ENCODE data around the gene GLRX. TPM values are rescaled to one million over a fixed set of nuclear protein-coding genes. Genes with fewer than 3 reads are reported as not detected.
"Not testable (repeated sequence)": the region's sequence is repeated elsewhere in the genome, so short reads cannot be mapped to it uniquely, and the experiment has no call there.

The GLRX gene
- polyA plus RNA-seq, 4 donors = 59.9 to 82.4 (median 64.5) TPM

DNA sequence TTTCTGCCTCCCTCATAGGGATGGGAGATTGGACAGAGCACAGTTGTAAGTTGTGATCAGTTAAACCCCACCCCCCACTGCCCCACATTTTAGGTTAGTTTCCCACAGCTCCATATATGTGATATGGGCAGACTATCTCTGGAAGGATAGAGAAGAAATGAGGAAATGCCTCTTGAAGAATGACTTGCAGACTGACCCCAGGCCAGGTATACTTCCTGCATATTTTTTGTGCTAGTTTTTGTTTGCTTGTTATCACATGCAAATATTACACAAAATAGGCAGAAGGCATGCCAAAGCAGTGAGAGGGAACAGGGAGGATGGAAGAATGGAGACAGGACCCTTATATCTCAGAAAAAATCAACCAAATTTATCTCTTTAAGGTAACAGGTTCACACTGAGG, 10.1 kb upstream of the GLRX start:
- no peak for DNase-seq (ENCODE audit: low read depth in 4 of 4, low spot score in 2 of 4)

DNA sequence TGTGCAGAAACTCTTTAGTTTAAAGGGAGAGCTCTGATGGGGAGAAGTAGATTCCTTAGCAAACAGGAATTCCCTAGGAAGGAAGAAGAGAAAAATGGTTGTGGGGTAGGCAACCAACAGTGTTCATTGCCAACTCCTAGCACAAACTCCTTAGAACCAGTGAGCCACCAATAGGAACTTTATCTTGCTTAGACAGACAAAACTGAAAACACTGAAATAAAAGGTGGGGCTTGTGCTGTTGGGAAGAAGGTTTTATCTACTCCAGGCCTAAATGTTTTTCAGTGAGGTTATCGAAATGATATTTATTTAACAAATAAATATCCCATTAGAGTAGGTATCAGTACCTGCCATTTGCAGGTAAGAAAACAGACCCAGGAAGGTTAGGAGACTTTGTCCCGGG, 7.7 kb upstream of the GLRX start:
- DNase-seq (ENCODE audit: low read depth in 4 of 4, low spot score in 2 of 4) = no peak

DNA sequence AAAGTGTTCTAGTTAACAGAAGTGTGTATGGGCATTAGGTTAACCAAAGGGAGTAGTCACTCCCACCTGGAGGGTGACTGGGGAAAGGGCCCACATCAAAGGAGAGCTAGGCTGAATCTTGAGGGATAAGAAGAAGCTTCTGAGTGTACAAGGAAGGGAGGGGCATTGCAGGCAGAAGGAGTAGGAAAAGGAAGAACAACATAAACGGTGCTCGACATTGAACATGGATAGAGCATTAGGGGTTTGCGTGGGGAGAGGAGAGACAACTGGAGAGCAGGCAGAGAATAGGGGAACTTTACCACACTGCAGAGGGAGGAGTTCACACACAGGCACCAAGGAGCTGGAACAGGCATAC, 5.3 kb upstream of the GLRX start:
- no peak for DNase-seq (ENCODE audit: low read depth in 4 of 4, low spot score in 2 of 4)

DNA sequence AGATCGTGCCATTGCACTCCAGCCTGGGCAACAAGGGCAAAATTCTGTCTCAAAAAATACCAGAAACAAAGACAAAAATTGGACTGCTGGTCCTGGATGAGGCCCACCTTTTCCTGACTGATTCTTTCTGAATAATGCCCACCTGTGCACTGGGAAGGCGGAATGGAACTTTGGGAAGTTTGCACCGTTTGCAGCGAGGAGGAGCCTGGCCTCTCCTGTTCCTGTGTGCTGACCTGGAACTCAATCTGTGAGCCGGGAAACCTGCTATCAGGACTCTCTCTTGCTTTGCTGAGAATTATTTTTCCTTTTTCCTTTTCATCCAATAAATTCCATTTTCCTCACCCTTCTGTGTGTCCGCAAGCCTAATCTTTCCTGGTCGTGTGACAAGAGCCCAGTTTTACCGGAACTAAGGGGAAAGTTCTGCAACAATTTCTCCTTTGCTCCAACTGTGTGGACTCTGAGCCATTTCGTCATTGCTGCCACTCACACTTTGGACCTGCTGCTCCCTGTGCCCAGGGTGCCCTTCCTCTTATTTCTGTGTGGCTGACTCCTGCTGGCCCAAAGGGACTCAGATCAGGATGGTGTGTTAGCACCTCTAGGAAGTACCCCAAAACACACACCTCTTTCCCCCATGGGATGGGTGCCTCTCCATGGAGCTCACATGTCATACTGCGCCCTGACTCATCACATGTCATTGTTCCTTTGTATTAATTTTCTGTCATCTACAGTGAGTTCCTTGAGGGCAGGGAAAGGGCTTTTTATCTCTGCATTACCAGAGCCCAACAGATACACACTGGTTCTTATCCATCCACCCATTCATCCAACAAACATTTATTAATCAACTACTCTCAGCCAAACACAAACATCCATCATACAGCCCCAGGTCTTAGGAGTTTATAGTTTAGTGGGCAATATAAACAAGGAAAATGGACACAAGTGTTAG, 4.7 kb upstream of the GLRX start:
- no peak for DNase-seq (ENCODE audit: low read depth in 4 of 4, low spot score in 2 of 4)

DNA sequence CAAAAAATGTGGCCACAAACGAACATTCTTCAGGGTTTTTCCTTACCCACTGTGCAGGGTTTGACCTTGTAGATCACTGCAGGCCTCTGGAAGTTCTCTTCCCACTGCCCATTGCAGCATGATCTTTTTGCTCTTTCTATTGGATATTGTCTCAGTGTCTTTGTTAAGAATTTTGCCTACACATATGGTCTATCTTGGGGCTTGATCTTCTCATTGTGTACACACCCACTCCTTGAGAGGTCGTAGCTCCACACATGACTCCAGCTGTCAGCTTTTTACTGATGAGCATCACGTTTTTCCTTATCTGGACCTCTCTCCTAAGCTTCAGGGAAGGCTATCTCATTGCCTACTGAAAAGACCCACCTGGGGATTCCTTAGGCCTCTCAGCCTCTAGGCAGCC, 3.0 kb upstream of the GLRX start:
- no peak for DNase-seq (ENCODE audit: low read depth in 4 of 4, low spot score in 2 of 4)

DNA sequence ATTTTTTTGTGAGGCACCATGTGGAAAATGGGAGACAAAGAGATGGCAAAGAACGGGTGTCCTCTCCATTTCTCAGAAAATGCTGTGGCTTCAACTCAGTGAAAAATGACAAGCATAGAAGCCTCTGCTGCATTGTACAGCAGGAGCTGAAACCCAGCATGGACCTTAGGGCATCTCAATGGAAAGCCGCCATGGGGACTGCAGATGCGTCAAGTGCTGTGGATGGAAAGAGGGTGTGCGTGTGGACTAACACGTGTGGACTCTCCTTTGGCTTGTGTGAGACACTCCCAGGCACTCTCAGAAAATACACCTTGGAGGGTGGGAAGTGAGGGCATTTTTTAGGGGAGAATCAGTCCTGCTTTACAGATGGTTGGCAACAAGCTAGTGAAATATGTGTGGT, 2.2 kb upstream of the GLRX start:
- no peak for DNase-seq (ENCODE audit: low read depth in 4 of 4, low spot score in 2 of 4)

DNA sequence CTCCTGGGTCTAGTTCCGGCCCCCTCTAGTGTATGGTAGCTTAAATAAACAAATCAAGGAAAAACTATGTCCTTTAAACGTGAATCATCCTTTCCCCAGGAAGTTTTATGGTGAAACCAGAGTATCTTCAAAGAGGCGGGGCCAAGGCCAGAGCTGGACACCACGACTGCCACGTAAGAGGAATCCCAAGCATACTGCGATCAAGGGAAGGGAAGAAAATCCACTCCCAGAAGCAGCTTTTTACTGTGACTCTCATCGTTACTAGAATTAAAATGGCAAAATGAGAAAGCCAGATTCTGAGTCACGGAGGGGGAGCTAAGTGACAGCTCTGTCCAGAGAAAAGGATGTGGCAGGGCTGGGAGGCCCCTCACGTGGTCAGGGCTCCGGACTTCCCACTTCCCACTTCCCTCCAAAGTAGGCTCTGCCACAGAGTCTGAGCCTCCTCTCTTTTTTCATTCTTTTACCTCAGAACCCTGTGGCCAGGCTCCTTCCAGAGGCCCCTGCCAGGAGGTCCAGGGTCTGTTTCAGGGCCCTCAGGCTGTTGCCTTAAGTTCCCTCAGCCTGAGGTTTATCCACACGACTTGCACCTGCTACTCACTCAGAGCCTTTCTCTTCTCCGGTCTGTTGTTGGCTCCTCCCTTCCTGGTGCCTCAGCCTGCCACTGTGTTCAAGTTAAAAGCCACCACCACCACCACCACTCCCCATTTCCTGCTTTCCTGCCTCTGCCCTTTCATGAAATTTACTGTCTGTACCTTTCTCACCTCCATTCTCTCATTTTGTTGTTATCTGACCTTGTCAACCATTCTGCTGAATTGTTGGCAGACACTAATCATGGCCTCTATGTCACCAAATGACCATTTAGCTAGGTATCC, 1.4 kb upstream of the GLRX start:
- DNase-seq (ENCODE audit: low read depth in 4 of 4, low spot score in 2 of 4) = no peak

DNA sequence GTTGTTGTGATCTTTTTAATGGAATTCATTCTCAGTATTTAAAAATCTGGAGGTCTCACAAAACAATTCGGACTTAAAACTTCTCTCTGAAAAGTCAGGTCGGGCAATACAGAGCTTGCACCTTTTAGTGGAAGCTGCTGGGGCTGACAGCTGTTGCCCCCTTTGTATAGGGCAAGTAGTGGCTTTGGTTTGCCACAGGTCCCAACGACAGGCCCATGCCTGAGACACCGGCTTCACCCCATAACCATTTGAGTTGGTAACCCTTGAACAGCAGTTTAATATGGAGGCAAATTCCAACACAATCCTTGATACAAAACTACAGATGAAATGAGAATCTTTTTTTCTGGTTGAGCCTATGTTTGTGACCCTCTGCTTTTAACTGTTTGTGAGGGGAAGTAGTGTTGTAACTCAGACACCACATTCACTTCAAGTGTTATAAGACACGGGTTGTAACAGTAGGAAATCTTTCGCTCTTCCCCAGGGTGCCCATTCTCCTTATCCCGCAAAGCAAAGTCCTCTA, 752 bp upstream of the GLRX start:
- no peak for DNase-seq (ENCODE audit: low read depth in 4 of 4, low spot score in 2 of 4)

DNA sequence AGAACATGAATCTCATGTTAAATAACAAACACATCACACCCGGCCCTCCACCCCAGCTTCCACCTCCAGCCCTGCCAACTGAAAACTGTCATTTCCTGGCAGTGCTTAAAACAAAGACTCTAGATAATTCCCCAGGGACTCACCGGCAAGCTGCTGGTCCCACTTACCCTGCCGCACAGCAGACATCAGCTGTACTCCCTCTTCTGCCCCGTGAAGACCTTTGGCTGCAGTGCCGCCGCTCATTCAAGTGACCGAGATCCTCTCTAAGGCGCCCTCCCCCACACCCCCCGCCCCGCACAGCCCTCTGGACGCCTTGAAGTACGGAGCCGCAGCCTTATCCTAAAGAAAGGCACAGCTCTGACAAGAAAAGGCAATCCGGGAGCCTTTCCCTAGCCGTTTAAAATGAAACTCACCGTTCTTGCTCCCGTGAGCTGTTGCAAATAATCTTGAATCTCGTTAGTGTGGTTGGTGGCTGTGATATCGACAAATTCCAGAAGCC, 434 bp downstream of the GLRX start:
- peak in 1 of 4 donors; percentile 72 for DNase-seq (ENCODE audit: low read depth in 4 of 4, low spot score in 2 of 4)

DNA sequence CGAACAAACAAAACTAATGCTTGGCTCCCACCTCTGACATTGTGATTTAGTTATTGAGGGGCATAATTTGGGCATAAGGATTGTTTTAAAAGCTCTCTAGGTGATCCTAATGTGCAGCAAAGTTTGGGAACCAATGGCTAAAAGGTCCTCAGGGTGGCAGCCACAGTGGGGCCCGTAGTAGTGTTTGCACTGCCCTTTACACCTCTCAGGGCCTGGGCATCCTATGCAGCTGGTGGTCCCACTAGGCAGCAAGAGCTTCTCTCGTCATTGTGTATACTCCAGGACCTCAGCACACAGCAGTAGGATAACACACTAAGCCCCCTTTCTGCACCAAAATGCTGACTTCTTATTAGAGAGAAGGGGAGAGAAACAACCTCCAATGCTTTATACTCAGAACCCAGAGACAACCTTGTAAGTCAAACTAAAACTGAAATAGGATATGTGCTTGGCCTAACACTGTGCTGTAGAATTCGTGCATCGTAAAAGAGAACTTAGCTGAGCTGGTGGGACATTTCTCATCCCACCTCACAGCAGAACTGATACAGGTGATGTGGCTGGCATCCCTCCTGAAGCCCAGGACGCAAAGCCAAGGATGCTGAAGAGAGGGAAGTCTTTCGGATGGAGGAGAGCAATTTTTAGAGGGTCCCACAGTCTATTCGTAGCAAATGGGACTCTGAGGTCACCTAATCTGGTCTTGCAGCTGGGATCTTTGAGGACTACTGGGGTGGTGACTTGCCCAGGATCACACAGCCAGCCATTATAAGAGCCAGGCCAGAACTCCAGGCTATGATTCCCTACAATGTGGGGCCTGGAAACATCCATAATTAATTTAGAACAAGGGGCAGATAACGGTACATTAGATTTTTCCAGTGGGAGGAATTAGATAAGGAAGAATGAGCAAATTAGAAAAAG, 1.2 kb downstream of the GLRX start:
- DNase-seq (ENCODE audit: low read depth in 4 of 4, low spot score in 2 of 4) = no peak

DNA sequence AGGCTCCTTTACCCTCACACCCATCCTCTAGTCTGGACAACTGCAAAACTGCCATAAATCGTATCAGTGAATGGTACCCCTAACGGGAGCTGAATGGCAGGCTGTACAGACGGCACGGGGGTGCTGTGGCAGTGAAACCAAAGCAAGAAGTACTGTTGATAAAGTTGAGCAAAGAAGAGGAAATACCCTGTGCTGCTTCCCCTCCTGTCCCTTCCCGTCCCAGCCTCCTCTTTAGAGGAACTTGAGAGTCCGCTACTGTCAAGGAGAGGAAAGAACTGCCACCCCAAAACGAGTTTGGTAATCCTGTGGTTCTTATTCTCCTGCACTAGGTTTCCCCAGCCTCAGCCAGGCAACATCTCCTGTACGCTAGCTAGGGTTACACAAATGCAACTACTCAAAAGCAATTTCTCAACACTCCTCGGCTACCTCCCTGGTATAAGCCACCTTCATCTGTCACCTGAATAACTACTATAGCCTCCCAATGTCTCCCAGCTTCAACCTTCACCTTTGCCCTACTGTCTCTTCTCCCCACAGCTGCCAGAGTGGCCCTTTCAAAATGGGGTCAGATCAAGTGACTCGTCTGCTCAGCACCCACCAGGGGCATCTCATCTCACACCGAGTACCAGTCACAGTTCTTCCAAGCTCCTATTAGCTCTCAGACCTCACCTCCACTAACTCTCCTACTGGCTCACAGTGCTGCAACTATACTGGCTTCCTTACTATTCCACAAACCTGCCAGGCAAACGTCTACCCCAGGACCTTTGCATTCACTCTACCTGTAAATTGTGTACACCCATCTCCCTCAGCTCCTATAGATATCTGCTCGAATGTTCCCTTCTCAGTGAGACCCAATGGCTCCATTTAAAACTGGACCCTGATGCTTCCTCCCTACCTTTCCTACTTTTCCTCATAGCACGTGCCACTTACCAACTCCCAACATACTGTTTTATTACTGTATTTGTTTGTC, 4.1 kb downstream of the GLRX start:
- DNase-seq (ENCODE audit: low read depth in 4 of 4, low spot score in 2 of 4) = no peak

DNA sequence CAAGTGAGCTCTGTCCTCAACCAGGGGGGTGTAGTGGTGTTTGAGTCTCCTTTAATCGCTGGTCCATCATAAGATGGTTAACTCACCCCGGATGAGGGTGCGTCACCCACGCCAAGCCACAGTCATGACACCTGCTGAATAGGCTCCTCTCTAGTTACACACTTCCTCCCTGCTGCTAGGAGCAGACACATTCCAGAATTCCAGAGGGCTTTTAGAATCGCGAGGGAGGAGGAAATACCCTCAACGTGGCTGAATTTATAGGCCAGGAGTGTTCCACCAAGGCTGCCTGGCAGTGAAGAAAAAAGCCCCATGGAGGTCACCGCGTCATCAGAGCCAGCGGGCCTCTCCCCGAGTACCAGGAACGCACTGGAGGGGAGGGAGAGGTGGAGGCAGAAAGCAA, 5.1 kb downstream of the GLRX start:
- no peak for DNase-seq (ENCODE audit: low read depth in 4 of 4, low spot score in 2 of 4)

DNA sequence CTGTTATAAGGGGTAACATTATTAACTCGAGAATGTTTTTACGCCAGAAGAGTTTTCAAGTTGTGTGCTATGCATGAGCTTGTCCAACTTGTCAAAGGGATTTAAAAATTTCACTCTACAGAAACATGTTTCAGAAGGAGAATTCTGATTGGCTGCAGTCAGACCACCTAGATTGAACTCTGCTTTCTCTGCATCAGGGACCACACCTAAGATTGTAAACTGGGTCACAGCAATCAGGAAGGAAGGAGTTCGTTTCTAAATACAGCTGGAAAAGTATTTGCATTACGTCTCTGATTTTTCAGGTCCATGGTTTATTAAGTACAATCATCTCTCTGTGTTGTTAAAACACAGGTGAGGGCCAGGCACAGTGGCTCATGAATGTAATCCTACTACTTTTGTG, 5.8 kb downstream of the GLRX start:
- no peak for DNase-seq (ENCODE audit: low read depth in 4 of 4, low spot score in 2 of 4)

DNA sequence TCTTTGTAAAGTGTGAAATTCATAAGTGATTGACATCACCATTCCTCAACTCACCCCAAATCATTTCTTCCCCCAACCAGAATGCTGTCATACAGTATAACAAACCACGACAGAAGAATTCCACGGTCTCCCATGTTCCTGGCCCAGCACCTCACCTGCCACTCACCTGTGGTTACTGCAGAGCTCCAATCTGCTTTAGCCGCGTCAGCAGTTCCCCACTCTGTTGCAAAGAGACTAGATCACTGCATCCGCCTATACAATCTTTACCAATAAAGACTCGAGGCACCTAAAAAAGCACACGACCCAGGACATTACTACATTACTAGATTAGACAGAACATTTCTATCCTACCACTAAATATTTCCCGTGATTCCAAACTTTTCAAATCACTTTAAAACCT, 6.2 kb downstream of the GLRX start:
- no peak for DNase-seq (ENCODE audit: low read depth in 4 of 4, low spot score in 2 of 4)

DNA sequence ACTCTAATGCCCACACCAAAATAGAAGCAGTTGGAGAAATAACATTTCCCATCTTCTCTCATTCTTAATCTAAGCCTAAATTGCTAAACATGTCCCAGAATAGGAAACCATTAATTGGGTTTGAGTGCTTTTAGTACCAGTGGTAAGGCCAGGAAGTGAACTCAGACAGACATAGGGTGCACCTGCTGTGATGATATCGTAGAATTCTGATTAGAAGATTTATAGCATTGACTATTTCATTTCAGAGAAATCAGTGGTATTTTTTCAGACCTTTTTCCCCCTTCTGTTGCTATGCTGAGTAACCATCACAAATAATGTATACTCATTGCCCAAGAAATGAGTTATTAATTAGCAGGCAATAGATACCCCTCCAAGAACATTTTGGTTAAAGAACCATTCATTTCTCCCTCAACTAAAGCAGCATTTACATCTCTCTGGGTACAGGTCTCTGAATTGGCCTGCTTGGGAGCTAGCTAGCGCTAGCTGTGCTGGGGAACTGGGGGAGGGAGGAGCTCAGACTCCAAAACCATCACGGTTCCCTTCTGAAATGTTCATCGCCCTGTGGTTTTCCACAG, 7.3 kb downstream of the GLRX start:
- DNase-seq (ENCODE audit: low read depth in 4 of 4, low spot score in 2 of 4) = no peak

DNA sequence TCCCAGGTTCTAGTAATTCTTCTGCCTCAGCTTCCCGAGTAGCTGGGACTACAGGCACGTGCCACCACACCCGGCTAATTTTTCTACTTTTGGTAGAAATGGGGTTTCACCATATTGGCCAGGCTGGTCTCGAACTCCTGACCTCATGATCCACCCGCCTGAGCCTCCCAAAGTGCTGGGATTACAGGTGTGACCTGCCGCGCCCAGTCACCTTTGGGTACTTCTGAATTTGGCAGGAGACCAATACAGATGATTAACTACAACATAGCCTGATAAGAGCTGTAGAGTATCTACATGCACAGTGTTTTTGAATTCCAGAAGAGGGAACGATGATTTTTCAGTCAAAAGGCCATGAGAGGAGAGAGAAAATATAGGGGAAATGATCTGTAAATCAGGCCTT, 9.5 kb downstream of the GLRX start:
- DNase-seq (ENCODE audit: low read depth in 4 of 4, low spot score in 2 of 4) = not testable (repeated sequence)

DNA sequence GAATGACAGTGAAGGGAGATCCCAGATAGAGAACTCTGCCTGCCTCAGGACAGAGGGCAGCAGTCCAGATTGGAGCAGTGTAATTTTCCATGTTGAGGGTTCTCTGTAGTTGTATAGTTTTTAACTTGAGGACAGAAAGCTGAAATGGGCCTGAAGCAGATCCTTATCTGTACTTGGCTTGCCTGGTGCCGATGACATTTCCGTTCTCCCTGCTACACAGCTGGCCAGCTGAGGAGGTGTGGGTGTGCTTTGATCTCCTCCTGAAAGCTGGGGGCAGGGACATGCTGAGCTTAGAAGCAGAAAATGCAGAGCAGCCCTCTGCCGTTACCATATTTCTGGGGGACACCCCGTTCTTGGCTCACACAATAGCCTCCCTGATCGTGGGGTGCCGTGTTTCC, 10.5 kb downstream of the GLRX start:
- DNase-seq (ENCODE audit: low read depth in 4 of 4, low spot score in 2 of 4) = no peak

DNA sequence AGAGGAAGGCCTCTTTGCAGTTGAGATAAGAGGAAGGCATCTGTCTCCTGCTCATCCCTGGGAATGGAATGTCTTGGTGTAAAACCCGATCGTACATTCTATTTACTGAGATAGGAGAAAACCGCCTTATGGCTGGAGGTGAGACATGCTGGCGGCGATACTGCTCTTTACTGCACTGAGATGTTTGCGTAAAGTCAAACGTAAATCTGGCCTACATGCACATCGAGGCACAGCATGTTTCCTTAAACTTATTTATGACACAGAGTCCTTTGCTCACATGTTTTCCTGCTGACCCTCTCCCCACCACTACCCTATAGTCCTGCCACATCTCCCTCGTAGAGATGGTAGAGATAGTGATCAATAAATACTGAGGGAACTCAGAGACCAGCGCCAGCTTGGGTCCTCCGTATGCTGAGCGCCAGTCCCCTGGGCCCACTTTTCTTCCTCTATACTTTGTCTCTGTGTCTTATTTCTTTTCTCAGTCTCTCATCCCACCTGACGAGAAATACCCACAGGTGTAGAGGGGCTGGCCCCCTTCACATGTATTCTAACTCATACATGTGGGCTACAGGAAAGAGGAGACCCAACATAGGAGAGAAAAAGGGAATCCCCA, 11.0 kb downstream of the GLRX start:
- DNase-seq (ENCODE audit: low read depth in 4 of 4, low spot score in 2 of 4) = not testable (repeated sequence)

DNA sequence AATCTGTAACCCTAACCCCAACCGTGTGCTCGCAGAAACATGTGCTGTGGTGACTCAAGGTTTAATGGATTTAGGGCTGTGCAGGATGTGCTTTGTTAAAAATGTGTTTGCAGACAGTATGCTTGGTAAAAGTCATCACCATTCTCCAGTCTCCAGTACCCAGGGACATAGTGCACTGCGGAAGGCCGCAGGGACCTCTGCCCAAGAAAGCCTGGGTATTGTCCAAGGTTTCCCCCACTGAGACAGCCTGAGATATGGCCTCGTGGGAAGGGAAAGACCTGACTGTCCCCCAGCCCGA, 11.5 kb downstream of the GLRX start:
- not testable (repeated sequence) for DNase-seq (ENCODE audit: low read depth in 4 of 4, low spot score in 2 of 4)

All from left renal cortex interstitium (tissue), 4 donors.